A549 (cell line): ENCODE results near the gene KLHL3.

Experiments used
- CEBPB ChIP-seq, 2 experiments: fragments of >200 bp in 1 of 2; sonication (Bioruptor Twin) in 1 of 2; formaldehyde crosslinking in 1 of 2; IDR thresholded peaks; 2 replicates each; pipeline ENCODE4 v1.6.1; 2012 to 2016
- CHD2 ChIP-seq: fragments of 150-350 bp; IDR thresholded peaks from 2 replicates; pipeline ENCODE4 v1.6.1; 2014; ENCODE audit warnings: low read length; ENCODE audit not compliant: partially characterized antibody
- CTCF ChIP-seq: fragments of >200 bp; sonication (Bioruptor Twin); formaldehyde crosslinking; IDR thresholded peaks from 3 replicates; pipeline ENCODE4 v1.5.1; 2016
- EP300 ChIP-seq, 2 experiments: fragments of >200 bp; sonication (Bioruptor Twin); formaldehyde crosslinking; IDR thresholded peaks; 2 replicates in 1 of 2; 3 replicates in 1 of 2; pipeline ENCODE4 v1.6.1; 2016 to 2017
- NPAS2 ChIP-seq: fragments of 250-450 bp; sonication (Bioruptor Pico); IDR thresholded peaks from 2 replicates; pipeline ENCODE4 v1.8.0; 2022; ENCODE audit warnings: mild to moderate bottlenecking, moderate library complexity, borderline replicate concordance
- PBX3 ChIP-seq: IDR thresholded peaks from 2 replicates; pipeline ENCODE4 v1.6.1; 2012
- PHF8 ChIP-seq: fragments of 200-600 bp; sonication (generic); IDR thresholded peaks from 2 replicates; pipeline ENCODE4 v1.6.1; 2016; ENCODE audit warnings: low read depth, mild to moderate bottlenecking, antibody characterized with exemption, moderate library complexity, borderline replicate concordance
- RFX5 ChIP-seq: fragments of 450-650 bp; IDR thresholded peaks from 2 replicates; pipeline ENCODE4 v1.7.1; 2014; ENCODE audit warnings: antibody characterized with exemption, mild to moderate bottlenecking, moderate library complexity
- ZC3H11A ChIP-seq: fragments of 450-650 bp; IDR thresholded peaks from 2 replicates; pipeline ENCODE4 v1.6.1; 2014; ENCODE audit warnings: antibody characterized with exemption, mild to moderate bottlenecking

GRCh38 chr5:137636830-137637714, 98.8 kb downstream of the KLHL3 start:
- TF ChIP-seq CTCF (no peak), PBX3 (no peak), NPAS2 (CRISPR knock-in tag) (no peak), CEBPB (IDR thresholded peaks at IDR 0.05) (no peak), PHF8 (no peak), EP300 (IDR thresholded peaks at IDR 0.05) (no peak), CHD2 (no peak), ZC3H11A (no peak), RFX5 (no peak)
